HT1080 (cell line): ENCODE results near the gene MAST4. TPM values are rescaled to one million over a fixed set of nuclear protein-coding genes. Genes with fewer than 3 reads are reported as not detected.
A peak's percentile ranks its signal among the peaks of the same experiment; 100 is the strongest.

ENCODE experiments used
- DNase-seq: peaks from one replicate; pipeline ENCODE4 v3.0.0-alpha.2; 2015; ENCODE audit warnings: low read depth
- total RNA-seq: library from RNA; depleted of rRNA; stranded (reverse); fragments of >200 nt; shearing (Covaris generic); gene quantifications from 2 replicates; pipeline ENCODE4 v1.2.3, GENCODE V29; 2014

MAST4 gene
- total RNA-seq, 1 experiment from 2014 or later, result 8.7 TPM

DNA sequence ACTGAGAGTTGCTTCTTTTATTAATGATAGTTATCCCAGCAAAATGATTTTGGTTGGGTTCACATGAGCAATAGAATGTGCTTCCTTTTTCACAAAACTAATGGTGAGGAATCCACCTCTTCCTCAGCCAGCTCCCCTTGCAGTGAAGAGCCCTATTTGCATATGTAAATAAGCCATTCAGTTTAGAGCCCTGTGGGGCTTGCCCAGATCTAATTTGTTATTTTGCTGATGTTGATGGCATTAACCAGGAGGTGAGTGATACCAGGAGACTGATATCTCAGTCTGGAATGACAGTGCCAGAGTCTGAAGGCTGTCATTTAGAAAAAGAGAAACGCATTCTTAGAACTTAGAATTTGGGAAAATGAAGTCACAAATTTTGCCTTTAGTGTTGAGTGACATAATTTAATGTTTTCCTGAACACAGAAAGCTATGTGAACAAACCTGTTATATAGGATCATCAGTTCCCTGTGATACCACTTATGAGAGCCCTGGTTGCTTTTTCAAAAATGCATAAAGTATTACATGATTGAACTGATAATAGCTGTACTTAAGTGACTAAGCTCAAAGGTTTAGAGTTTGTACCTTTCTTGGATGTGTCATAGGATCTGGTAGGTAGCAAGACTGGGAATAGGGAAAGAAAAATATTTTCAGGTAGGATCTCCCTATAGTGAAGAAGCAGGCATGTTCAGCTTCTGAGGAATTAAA is 271.6 kb downstream of the MAST4 start:
- no peak for DNase-seq

DNA sequence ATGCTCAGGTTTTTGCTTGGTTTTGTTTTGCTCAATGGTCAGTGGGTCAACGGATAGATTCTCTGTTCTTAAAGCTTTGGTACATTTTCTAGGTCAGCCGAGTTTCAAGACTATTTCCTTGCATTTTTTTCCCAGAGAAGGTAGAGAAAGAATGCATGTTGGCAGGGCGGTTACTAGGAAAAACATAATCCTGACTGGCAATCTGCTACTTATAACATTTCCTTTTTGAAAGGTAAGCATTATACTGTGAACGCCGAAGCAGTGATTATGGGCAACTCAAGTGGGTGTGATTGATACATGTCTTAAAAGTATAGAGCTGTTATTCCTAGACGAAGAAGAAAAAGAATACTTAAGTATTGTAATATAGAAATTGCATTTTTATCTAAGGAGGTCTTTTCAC is 273.2 kb downstream of the MAST4 start:
- DNase-seq, result no peak

DNA sequence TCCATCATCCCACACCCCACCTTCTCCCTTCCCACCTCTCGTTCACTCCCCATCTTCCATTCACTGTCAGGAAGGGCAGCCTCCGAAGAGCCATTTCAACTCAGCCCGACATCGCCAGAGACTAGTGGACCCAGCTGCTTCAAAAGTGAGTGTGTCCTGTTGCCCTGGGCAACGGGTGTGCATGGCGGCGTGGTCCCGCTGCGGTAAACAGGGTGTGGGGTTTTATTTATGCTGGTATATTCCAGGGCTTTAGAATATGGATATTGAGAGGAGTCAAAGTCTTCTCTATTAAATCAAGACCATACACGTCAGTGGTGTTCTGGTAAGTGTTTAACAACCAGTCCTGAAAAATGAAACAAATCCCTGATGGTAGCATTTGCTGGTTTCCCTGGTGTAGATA is 274.5 kb downstream of the MAST4 start:
- no peak for DNase-seq

DNA sequence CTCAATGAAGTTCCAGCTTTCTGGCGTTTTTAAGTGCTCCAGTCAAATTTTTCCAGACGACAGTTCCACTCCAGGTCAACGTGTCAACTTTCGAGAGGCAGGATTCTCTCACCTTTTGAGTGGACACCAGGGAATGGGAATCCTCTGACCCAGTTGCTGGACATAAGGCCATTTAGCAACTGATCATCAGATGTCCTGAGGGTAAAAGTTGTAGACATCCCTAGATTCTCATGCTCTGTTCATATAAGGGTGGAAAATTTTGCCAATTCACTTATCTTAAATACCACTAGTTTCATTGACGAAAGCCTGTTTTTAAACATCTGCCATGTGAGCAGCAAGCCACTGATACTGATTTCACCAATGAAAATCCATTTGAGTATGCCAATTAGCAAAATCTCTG is 275.5 kb downstream of the MAST4 start:
- DNase-seq, result no peak

DNA sequence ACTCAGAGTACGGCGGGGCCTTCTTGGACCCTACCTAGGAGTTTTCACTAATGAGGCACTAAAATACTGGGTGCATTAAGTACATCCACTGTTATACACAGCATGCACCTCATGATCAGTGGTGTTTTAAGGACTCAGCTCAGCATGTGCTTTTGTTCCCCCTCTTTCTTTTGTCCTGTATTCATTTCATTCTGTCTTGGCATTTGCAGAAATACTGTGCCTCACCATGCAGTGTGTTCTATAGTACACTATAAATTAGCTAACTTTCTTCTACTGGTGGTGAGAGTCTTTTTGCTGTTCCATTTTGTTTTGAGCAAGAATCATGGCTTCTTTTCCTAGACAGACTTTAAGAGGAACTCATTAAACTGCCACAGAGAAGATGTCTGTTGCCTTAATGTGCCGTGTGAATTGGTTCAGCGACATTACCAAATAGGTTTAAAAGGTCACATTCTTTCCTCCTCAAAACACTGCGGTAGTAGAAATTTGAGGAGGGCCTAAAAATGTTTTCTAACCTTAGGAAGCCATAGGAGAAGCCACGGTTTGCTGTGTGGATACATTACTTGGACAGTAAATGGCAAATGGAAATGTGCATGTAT is 276.6 kb downstream of the MAST4 start:
- DNase-seq, result no peak

DNA sequence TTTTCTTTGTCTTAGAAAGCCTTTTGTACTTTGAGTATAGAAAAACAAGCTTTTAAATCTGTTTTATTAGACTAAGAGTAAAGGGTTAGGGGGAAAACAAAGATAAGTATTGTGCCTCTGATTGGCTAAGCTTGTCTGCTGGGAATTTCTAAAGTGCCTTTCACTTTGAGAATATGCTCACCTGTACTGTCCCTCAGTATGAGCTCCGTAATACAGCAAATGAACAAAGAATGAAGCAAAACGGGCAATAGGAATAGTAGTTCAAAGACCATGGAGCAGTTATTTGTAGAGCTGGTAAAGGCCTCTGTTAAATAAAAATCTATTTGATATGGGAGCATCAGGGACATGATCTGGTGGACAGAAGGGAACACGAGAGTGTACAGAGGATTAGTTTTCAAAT is 277.8 kb downstream of the MAST4 start:
- no peak for DNase-seq

DNA sequence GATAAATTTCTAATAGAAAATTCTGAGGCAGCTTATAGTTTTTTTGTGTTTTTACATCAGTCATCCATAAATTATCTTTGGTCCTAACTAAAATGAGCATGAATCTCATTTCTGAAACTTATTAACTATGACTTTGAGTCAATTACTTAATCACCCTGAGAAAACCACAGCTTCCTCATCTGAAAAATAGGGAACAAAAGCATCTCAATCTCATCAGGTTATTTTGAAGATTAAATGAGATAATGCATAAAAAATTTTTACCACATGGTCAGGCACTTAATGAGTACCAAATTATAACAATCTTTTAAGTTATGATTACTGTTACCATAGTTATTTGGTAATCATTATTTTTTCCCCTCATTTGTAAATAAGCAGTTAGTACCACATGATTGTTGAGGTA is 279.1 kb downstream of the MAST4 start:
- no peak for DNase-seq

DNA sequence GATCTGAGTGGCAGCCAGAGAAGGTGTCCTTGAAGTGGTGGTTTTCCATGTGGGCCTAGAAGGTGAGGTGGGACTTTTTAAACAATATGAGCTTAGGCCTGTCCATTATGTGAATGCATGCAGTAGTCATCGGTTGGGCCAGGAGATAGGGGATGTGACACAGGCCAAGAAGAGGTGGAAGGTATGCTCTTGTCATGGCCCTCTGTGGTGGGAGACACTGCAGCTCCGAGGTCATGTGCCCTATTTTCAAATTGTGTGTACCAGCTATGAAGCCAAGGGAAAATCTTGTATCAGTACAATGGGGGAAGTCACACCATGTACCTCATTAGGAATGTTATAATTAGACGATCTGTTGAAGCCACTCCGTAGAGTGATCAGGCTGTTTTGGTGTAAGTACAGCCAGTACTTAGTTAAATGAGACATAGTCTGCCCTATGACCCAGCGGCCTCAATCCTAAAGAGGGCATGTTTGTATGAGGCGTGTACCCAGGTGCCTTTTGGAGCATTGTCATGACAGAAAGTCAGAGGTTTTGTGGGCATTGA is 280.1 kb downstream of the MAST4 start:
- no peak for DNase-seq

DNA sequence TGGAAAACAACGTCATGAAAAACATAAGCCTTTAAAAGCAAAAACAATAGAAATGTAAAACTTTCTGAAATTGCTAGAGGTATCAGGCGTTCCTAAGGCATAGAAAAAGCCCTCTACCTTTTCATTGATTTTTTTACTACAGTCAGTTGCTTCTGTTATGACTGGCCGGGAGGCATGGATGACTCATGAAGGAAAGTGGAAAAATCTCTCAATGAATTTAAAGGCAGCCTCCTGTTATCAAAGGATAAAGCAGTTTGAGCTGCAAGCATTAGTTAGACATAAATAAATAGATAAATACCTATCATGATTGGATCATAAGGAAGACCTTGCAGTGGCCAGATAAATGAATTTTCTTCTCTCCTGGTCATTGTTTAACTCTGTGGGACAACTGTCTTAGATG is 281.6 kb downstream of the MAST4 start:
- DNase-seq, result peak; percentile 59

DNA sequence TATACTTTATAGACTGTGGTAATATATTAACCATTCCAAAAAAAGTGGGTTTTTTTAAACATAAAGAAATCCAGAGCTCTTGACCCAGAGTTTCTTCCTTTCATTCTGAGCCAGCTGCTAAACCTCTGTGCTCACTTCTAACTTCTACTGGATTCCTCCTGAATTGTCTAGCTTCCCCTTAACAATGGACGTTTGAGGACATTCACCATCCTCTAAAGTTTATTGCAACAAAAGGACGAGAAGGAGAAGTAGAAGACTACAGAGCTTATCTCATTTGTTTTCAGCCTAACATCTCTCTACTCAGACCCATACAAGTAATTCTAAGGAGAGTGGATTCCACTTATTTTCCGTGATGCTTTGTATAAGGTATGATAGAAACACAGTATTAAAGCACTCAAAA is 284.2 kb downstream of the MAST4 start:
- DNase-seq, result no peak

DNA sequence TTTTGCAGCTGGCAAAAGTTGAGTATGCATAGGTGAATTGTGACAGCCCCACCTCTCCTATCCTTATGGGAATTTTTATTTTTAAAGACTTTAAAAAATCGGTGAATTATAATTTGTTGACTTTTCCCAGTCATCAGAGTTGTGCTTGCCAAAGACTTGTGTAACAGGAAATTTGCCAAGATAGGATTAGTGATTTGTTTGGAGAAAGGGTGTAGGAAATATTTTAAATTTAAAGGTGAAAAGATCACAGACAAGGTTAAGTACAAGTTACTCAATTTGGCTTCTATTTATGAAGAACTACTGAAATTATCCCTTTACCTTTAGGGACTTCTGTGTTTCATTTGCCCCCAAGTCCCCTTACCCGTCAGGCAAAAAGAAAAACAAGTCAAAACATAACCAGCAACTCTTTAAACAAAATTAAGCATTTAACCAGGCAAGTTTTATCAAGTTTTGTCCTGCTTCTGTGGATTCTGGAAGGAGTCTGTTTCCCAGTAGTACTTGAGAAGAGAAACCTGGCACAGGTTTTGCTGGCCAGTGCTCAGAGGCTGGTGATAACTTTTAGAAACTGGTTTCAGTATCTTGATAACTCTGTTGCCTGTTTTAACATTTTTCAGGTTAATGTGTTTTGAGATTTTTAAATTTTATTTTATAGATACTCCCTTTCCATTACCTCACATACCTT is 285.4 kb downstream of the MAST4 start:
- no peak for DNase-seq

DNA sequence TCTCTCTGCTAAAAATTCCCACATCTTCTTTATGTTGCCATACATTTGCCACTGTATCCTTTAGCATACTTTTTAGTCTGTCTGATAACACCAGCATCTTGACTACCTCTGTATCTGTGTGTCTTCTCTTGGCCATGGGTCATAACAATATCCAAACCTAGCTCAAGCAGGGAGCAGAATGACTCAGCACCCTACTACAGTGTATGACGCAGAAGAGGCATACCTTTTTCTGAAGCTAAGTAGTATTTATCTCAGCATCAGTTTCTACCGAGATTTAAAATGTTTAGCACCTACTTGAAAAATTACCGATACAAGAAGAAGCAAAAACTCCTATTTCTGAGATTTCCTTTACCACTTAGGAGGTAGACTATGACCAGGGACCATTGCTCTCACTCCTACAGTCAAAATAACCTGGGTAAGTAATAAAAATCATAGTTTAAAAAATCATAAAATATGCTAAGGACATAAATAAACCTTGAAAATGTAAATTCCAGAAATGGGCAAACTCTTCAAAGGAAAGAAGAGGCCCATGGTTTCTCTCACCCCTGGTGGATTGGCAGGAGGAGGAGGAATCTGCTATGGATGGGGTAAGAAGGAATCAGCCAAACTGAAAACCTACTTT is 286.5 kb downstream of the MAST4 start:
- peak; percentile 71 for DNase-seq

DNA sequence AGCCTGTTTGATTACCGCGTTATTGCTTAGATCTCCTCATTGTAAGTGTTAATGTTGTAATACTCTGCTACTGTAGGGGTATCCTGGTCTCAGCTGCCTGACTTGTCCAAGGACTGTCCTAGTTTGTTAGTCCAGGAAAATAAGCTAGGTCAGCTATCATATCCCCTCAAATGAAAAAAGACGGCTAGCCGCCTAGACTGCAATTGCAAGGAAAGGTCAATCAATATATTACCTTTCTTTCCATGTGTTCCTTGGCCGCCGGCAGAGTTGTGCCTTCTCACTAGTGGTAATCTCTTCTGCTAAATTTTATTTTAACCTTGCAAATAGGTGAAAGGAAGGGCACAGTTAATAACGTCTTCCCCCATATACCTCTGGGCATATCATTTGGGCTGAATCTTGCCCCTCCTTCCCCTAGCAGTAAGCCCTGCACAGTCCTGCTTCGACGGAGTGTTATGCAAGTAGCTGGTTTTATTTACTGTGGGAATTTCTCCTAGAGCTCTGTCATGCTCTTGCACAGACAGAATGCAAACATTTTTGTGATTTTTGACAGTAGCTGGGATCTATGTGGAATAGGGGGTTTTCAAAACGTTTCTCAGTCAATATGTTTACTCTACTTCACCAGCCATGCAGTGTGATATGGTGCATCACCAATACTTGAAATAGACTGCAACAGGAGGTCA is 288.5 kb downstream of the MAST4 start:
- no peak for DNase-seq

DNA sequence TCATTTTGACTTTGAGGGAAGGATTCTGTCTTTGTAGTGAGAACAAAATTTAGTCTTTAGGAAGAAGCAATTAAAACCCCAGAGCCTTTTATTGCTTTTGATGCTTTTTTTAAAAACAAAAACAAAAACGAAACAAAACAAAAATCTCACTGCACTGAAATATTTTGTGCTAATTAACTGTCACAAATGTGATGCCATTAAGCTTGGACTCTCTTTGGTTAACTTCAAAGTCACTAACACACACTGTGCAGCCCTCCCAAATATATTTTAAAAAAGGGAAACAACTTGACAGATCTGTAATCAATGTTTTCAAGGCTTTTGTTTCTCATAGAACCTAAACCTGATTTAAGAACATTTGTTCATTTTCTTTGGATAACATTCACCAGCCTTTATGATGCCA is 290.7 kb downstream of the MAST4 start:
- DNase-seq, result no peak

DNA sequence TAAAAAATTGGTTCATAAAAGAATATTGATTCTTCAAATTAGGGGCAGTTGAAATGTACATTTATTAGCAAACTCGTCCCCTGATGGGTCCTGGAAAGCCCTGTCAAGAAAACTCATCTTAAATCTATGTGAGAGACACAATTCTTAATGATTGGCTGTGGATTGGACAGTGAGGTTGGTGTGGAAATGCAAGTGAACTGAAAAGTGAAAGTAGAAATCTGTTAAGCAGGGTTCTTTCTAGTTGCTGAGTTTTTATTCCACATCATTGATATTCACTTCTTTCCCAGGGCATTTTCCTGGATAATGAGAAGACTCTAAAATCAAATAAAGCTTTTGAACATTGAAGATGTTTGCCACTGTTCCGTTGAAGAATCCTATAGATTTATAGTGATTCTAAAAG is 292.4 kb downstream of the MAST4 start:
- DNase-seq, result no peak

DNA sequence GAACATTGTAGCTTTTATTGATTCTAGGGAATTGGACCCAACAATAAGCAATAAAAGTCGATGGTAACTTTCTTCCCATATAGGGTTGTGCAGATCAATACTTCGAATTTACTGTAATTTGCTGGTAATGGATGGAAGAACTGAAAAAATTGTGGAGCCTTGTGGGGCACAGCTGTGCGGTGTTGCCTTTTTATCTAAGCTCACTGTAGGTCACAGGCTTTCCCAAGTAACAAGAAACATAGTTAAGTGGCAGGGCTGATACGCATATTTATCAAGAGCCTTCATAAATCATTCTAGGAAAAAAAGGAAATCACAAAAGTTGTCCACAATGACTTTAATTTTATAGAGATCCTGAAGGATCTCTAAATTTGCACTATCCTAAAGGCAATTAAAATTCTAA is 292.9 kb downstream of the MAST4 start:
- DNase-seq, result no peak

DNA sequence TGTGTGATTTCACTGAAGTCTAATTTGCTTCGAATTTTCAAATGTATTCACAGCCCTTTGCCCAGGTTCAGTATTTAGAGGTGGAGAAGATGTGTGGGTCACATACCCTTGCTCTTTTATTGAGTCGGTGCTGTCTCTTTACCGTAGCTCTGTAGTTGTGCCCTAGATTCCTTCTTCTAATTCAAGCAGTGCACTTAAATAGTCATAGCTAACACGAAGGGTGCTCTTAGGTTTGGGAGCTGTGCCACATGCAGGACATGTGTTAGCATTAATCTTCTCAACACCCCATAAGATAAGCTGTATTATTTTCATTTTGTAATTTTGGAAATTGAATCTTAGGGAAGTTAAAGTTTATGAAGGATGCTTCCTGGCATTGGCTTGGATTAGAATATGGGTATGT is 293.3 kb downstream of the MAST4 start:
- DNase-seq, result no peak

DNA sequence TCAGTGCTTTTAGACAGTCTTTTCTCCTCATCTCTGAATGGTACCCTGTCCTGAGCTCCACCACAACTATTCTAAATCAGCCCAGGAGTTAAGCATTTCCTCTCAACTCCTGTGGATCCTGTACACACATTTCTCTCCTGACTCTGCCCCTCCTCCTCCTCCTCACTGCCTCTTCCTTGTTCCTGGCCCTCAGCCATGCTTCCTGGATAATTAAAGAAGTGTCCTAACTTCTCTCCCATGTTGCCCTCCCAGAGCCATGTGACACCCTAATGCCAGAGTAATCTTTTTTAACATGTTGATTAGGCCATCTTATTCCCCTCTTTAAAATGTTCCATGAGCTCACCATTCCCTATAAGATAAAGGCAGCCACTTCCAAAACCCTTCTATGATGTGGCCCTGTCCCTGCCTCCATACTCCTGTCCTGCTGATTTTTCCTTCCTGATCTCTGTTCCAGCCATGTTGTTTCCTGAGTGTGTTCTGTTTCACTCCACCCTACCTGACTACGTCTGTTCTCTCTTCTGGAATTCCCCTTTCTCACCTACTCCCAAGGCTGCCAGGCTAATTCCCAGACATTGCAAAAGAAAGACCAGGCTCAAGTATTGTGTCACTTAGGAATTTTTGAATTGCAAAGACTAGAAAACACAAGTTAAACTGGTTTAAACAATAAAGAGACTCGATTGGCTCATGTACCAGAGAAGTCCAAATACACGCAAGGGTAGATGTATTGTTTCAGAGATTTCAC is 295.2 kb downstream of the MAST4 start:
- peak; percentile 31 for DNase-seq

DNA sequence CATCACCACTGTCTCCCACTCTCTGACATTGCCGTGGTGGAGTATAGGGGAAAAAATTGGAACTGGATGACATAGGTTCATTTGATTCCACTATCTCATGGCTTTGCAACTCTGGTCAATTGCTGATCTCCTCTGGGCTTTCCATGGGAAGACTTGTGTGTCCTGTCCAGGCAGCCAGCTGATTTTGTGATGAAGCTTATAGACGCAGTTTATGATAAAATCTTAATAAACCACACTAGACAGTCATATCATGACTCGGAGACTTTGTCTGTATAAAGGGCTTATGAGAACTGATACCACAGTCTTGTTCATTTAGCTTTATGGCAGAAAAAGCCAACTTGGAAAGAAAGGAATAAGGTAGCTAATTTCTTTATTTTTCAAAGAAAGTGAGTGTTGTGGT is 296.5 kb downstream of the MAST4 start:
- peak; percentile 43 for DNase-seq

DNA sequence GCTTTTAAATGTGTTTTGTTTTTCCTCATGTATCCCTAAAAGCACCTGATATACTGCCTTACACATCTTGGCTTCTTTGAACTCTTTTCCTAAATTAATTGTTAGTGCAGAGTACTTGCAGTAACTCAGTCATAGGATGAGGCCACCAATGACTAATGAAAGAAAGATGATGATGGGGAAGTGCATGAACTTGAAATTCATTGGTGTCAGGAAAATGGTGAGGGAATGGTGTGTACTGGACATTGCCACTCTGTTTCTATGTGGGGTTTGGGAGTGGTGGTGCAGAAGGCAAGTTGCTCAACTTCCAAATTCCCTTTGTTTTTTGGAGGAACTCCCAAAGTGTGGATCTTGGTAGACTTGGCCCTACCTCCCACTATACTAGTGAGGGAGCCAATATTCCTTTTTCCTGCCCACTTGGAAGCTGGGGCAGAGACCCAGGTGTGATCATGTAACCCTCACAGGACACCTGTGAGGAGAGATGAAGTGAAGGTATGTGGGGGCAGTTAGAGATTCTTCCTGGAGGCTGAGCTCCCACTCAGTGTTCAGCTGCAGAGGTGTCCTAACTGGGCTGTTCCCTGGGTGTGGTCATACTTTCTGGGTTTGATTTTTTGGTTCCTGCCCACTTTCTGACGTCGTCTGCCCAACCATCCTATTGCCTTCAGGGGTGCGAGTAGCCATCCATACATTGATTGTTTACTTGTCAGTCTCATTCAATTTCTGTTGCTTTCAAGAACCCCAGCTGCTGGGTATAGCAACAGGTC is 298.5 kb downstream of the MAST4 start:
- DNase-seq, result peak; percentile 62
